WI38 (cell line): ENCODE measurements around the gene IQSEC1.

Experiments
- H3K4me3 ChIP-seq: 2 replicates; pipeline ENCODE4 v1.5.1; 2011; ENCODE audit warnings: low read depth, mild to moderate bottlenecking, control low read depth, low read length
- TF ChIP-seq, protein P1 (sequence below): IDR thresholded peaks from 2 replicates; pipeline ENCODE4 v1.5.1; 2012; ENCODE audit warnings: low read depth, mild to moderate bottlenecking, control low read depth, low read length

IQSEC1 gene

DNA sequence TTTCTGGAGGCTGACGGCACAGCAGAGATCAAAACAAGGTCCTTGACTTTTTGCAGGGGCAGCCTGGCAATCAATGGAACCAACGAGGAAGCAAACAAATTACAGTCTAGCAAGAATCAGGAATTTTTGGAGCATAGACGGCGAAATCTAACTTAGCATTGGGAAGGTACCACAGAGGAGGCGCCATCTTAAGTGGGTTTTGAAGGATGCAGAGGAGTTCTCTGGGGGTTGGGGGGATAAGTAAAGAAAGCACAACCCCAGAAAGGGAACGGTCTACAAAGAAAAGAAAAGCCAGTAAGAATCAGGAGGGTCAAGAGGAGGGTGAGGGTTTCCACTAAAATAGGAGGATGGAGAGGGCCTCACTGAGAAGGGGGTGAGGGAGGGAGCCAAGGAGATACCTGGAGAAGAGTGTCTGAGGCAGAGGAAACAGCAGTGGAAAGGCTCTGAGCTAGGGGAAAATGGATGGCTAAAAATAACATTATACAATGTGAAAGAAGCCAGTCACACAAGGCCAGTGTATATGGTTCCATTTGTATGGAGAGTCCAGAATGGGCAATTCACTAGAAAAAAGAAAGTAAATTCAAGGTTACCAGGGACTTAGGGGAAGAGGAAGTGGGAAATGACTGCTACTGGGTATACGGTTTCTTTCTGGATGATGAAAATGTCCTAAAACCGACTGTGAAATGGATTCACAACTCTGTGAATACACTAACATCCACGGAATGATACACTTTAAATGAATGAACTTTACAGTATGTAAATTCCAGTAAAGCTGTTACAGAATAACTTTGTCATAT lies 25.2 kb upstream of the IQSEC1 start:
- no peak overlapping the region for H3K4me3 ChIP-seq
- TF ChIP-seq, protein P1, sequence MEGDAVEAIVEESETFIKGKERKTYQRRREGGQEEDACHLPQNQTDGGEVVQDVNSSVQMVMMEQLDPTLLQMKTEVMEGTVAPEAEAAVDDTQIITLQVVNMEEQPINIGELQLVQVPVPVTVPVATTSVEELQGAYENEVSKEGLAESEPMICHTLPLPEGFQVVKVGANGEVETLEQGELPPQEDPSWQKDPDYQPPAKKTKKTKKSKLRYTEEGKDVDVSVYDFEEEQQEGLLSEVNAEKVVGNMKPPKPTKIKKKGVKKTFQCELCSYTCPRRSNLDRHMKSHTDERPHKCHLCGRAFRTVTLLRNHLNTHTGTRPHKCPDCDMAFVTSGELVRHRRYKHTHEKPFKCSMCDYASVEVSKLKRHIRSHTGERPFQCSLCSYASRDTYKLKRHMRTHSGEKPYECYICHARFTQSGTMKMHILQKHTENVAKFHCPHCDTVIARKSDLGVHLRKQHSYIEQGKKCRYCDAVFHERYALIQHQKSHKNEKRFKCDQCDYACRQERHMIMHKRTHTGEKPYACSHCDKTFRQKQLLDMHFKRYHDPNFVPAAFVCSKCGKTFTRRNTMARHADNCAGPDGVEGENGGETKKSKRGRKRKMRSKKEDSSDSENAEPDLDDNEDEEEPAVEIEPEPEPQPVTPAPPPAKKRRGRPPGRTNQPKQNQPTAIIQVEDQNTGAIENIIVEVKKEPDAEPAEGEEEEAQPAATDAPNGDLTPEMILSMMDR, result no peak

DNA sequence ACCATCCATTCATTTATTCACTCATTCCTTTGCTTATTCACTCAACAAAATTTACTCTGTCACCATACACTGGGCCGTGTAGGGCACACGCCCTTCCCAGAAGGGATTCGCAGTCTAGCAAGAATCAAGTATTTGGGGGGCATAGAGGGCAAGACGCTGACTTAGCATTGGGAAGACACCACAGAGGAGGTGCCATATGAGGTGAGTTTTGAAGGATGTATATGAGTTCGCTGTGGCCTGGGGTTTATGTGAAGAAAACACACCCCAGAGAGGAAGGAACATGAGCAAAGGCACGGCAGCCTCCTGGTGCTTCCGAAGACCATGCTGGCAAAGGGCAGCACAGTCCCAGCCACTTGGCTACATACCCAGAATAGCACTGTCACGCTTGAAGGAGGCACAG lies 23.1 kb upstream of the IQSEC1 start:
- TF ChIP-seq, protein P1, result no peak
- H3K4me3 ChIP-seq, result no peak overlapping the region

DNA sequence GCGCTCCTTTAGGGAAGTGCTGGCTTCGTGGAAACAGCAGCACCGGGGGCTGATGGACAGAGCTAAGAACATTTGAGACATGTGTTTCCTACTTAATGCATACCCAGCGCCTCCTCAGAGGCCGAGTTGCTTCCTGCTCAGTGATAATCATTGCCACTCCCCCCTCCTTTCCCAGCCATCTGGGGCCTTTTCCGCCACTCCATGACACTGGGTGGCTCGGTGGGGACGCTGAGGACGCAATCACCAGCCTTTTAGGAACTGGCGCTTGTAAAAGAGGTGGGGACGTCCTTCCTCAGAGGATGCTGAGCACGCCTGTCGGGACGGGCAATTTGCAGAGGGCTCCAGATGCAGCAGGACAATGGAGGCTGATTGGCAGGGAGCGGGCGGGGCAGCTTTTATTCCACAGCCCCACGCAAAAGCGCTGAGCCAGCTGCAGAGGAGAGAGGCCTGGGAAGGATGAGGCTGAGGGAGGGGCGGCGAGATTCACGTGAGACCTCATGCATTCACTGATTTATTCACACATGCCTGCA lies 22.2 kb upstream of the IQSEC1 start:
- no peak overlapping the region for H3K4me3 ChIP-seq
- TF ChIP-seq, protein P1, result no peak

DNA sequence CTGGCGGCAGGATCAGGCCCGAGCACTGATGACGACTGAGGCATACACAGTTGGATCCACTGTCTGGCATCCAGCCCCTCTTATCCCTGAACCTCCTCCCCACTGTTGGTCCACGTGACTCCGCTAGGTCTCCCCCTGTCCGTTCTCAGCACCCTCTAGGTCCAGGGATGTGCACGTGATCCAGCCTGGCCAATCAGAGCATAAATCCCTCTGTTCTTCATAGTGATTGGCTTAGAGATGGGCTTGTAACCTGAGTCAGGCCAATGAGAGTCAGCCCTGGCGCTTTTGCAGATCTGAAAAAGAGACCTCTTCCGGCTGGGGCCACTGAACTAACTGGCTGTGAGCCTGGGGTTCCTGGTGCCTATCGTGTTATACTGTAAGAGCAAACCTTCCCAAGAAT lies 20.5 kb upstream of the IQSEC1 start:
- TF ChIP-seq, protein P1, result no peak
- H3K4me3 ChIP-seq, result no peak overlapping the region

DNA sequence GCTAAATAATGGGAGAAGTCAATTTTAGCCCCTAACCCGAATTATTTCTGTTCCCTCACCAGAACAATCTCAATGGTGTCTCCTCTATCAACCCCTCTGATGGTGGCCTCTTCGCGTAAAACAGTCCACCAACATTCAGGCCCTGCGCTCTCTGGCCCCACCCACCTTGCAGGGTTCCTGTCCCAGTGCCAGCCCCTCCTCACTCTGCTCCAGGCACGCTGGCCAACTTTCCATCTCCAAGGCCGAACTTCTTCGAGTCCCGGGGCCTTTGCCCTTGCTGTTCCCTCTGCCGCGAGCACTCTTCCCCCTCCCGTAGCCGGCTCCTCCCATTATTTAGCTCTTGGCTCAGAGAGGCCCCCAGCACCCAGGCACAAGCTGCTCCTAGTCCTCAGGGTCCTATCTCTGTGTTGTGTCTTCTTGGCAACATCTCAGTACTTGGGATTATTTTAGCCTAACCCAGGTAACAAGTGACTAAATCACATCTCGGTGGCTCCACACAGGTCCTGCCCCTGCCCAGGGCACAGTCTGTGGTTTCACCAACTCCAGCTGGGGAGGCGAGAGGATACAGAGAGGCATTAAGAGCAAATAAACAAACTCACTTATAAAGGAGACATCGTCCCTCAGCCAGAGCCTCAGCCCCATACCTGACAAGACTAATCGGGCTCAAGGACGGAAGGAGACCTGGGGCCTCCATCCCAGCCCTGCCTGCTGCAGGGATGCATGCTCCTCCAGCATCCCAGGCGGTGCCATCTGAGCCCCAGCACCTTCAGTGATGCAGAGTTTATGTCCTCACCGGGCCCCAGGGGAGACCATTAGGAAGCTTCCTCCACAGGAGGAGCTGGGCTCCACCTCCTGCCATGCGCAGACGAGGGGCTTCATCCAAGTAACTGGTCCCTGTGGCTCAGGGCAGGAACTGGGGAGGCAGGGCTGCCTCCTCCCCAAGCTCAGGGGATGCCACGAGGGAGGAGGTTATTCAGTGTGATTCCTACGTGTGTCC lies 19.7 kb upstream of the IQSEC1 start:
- H3K4me3 ChIP-seq, result no peak overlapping the region
- TF ChIP-seq, protein P1, result no peak

DNA sequence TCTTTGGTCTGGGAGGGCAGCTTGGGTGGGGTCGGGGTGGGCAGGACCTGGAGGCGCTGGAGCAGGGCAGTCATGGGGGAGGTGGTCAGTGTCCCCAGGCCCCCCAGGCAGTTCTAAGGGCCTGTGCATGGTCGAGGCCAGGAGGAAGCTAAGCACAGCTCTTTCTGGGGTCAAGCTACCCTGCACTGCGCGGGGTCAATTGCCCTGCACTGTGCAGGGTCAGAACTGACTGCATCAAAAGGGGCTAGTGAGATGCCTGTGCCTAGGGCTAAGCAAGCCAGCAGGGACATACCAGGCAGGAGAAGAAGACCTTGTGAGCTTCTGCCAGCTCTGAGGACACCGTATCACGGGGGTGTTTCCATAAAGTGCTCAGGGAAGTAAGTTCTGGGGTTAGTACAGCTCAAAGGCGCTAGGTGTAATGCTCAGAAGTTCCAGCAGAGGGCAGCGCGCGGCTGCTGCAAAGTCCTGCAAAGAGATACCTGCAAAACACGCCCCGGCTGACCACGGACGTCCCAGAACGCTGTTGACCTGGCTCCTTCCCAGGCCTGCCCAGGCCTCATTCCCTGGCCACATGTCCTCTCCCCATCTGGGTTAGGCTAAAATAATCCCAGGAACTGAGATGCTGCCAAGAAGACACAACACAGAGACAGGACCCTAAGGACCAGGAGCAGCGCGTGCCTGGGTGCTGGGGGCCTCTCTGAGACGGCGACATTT lies 18.8 kb upstream of the IQSEC1 start:
- TF ChIP-seq, protein P1, result peak; percentile 94
- no peak overlapping the region for H3K4me3 ChIP-seq
